ENCODE measurements around the gene RPS27A.
"Not testable (repeated sequence)": the region's sequence is repeated elsewhere in the genome, so short reads cannot be mapped to it uniquely, and the experiment has no call there.

Gene RPS27A

DNA sequence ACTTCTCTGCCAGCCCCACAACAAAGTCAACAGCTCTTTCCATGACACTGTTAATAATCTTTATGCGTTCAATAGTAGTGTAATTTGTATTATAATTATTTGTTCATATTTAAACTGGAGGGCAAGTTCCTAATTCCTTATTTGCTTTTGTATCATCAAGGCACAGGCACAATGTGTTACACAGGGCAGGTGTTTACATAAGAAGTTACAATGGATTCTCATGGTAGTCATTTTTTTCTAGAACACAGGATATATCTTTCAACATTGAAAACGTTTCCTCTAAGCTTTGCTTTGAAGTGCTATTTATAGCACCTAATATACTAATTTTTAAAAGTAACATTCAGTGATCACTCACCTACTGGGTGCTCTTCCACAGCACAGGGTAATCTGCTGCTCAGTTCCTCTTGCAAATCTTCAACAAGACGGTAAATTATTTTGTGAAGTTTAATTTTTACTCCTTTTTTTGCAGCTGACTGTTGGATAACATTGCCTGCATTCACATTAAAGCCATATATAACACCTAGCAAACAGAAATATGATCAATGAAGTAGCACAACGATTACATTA lies 7.3 kb downstream of the RPS27A start:
- Histone ChIP-seq H3K4me3 (ENCODE audit: low read depth, low read length) (no peak overlapping the region), H3K27me3 (ENCODE audit: insufficient read depth, low read length) (no peaks in the 10 kb centered on the region), H3K4me1 (ENCODE audit: control insufficient read depth, insufficient read depth, low read length, unreplicated experiment) (peaks cover 5% of the 10 kb centered on the region), H3K27ac (ENCODE audit: low read depth, low read length) (no peak overlapping the region), H2AFZ (ENCODE audit: low read length, unreplicated experiment) (no peak overlapping the region), H3K36me3 (ENCODE audit: insufficient read depth, low read length) (peaks cover 31% of the 10 kb centered on the region), H3K79me2 (ENCODE audit: control insufficient read depth, insufficient read depth, low read length, unreplicated experiment) (peaks cover 10% of the 10 kb centered on the region)

DNA sequence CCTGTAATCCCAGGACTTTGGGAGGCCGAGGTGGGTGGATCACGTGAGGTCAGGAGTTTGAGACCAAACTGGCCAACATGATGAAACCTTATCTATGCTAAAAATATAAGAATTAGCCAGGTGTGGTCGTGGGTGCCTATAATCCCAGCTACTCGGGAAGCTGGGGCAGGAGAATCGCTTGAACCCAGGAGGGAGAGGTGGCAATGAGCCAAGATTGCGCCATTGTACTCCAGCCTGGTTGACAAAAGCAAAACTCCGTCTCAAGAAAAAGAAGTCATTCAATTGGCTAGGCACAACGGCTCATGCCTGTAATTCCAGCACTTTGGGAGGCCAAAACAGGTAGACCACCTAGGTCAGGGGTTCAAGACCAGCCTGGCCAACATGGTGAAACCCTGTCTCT lies 9.1 kb downstream of the RPS27A start:
- H3K36me3 ChIP-seq (ENCODE audit: insufficient read depth, low read length) = peaks cover 14% of the 10 kb centered on the region
- not testable (repeated sequence) for H3K4me1 ChIP-seq (ENCODE audit: control insufficient read depth, insufficient read depth, low read length, unreplicated experiment); H3K27ac ChIP-seq (ENCODE audit: low read depth, low read length); H3K27me3 ChIP-seq (ENCODE audit: insufficient read depth, low read length); H2AFZ ChIP-seq (ENCODE audit: low read length, unreplicated experiment); H3K4me3 ChIP-seq (ENCODE audit: low read depth, low read length); H3K79me2 ChIP-seq (ENCODE audit: control insufficient read depth, insufficient read depth, low read length, unreplicated experiment)

DNA sequence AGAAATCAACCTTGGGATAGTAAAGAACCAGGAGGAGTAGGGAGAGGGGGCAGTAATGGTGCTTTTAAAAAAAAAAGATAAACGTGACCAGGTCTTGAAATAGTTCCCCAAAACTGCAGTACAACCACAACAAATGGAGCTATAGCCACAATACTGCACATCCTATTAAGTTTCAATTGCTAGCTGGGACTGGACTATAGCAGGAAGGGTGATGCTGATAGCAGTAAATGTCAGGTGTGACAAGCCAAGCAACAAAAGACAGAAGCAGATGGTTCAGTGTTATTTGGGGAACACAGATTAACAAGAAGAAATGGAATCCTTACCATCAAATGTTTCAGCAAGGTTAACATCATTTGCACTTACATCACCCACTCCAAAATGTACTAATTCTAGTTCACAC lies 10.1 kb downstream of the RPS27A start:
- H3K4me3 ChIP-seq (ENCODE audit: low read depth, low read length) = no peak overlapping the region
- H3K27me3 ChIP-seq (ENCODE audit: insufficient read depth, low read length) = no peaks in the 10 kb centered on the region
- no peak overlapping the region for H2AFZ ChIP-seq (ENCODE audit: low read length, unreplicated experiment)
- H3K36me3 ChIP-seq (ENCODE audit: insufficient read depth, low read length) = peaks cover 9% of the 10 kb centered on the region
- no peak overlapping the region for H3K27ac ChIP-seq (ENCODE audit: low read depth, low read length)
- no peaks in the 10 kb centered on the region for H3K4me1 ChIP-seq (ENCODE audit: control insufficient read depth, insufficient read depth, low read length, unreplicated experiment)
- H3K79me2 ChIP-seq (ENCODE audit: control insufficient read depth, insufficient read depth, low read length, unreplicated experiment) = no peaks in the 10 kb centered on the region

DNA sequence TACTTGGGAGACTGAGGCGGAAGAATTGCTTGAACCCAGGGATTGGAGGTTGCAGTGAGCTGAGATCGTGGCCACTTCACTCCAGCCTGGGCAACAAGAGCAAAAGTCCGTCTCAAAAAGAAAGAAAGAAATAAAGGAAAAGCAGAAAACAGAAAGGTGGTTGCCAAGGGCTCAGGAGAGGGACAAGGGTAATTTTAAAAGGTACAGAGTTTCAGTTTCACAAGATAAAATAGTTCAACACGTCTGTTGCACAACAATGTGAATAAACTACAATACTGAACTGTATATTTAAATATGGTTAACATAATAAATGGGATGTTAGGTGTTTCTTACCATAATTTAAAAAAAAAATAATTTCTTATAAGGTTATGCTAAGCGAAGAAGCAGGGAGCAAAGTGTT lies 12.9 kb downstream of the RPS27A start:
- H3K27me3 ChIP-seq (ENCODE audit: insufficient read depth, low read length) = no peaks in the 10 kb centered on the region
- H3K27ac ChIP-seq (ENCODE audit: low read depth, low read length) = no peak overlapping the region
- no peaks in the 10 kb centered on the region for H3K4me1 ChIP-seq (ENCODE audit: control insufficient read depth, insufficient read depth, low read length, unreplicated experiment)
- H2AFZ ChIP-seq (ENCODE audit: low read length, unreplicated experiment) = no peak overlapping the region
- no peak overlapping the region for H3K4me3 ChIP-seq (ENCODE audit: low read depth, low read length)
- peaks cover 6% of the 10 kb centered on the region for H3K36me3 ChIP-seq (ENCODE audit: insufficient read depth, low read length)
- H3K79me2 ChIP-seq (ENCODE audit: control insufficient read depth, insufficient read depth, low read length, unreplicated experiment) = no peaks in the 10 kb centered on the region

DNA sequence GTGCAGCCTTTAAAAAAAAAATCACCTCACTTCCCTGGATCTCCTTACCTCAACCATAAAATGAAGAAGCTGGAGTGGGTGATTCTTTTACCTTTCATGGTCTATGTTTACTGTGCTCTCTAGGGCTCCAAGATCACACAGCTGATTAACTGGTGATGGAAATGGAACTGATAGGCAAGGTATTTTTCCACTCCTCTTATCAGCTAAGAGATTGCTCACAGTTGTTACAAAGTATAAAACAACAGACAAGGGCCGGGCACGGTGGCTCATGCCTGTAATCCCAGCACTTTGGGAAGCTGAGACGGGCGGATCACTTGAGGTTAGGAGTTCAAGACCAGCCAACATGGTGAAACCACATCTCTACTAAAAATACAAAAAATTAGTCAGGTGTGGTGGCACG lies 14.5 kb downstream of the RPS27A start:
- H3K4me1 ChIP-seq (ENCODE audit: control insufficient read depth, insufficient read depth, low read length, unreplicated experiment) = no peaks in the 10 kb centered on the region
- no peak overlapping the region for H3K27ac ChIP-seq (ENCODE audit: low read depth, low read length)
- H3K27me3 ChIP-seq (ENCODE audit: insufficient read depth, low read length) = no peaks in the 10 kb centered on the region
- no peak overlapping the region for H2AFZ ChIP-seq (ENCODE audit: low read length, unreplicated experiment)
- peaks cover 6% of the 10 kb centered on the region for H3K36me3 ChIP-seq (ENCODE audit: insufficient read depth, low read length)
- no peak overlapping the region for H3K4me3 ChIP-seq (ENCODE audit: low read depth, low read length)
- H3K79me2 ChIP-seq (ENCODE audit: control insufficient read depth, insufficient read depth, low read length, unreplicated experiment) = no peaks in the 10 kb centered on the region

DNA sequence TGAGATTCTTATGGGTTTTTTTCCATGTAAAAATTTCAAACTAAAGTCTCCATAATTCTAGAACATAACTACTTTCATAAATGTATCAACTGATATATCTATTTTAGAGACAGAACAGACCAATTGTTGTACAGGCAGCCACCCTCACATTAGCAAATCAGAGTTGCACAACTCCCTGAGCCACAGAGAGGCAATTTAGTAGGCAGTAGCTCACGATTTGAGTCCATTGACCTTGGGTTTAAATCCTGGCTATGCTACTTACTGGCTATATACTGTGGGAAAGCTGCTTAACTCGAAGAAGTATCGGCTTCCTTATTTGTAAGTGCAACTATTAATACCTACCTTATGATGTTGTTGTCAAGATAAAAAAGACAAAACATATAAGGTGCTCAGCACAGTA lies 20.3 kb downstream of the RPS27A start:
- H3K27me3 ChIP-seq (ENCODE audit: insufficient read depth, low read length) = no peaks in the 10 kb centered on the region
- H2AFZ ChIP-seq (ENCODE audit: low read length, unreplicated experiment) = no peak overlapping the region
- peaks cover 15% of the 10 kb centered on the region for H3K36me3 ChIP-seq (ENCODE audit: insufficient read depth, low read length)
- H3K4me3 ChIP-seq (ENCODE audit: low read depth, low read length) = no peak overlapping the region
- H3K4me1 ChIP-seq (ENCODE audit: control insufficient read depth, insufficient read depth, low read length, unreplicated experiment) = no peaks in the 10 kb centered on the region
- H3K79me2 ChIP-seq (ENCODE audit: control insufficient read depth, insufficient read depth, low read length, unreplicated experiment) = no peaks in the 10 kb centered on the region
- H3K27ac ChIP-seq (ENCODE audit: low read depth, low read length) = no peak overlapping the region

DNA sequence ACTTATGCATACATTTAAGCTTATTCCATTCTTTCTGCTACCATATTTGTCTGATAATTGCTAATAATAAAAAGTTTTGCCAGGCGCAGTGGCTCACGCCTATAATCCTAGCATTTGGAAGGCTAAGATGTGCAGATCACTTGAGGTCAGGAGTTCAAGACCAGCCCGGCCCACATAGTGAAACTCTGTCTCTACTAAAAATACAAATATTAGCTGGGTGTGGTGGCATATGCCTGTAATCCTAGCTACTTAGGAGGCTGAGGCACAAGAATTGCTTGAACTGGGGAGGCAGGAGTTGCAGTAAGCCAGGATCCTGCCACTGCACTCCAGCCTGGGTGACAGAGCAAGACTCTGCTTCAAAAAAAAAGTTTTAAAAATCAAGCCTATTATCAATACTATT lies 27.1 kb downstream of the RPS27A start:
- not testable (repeated sequence) for H3K4me3 ChIP-seq (ENCODE audit: low read depth, low read length); H3K27ac ChIP-seq (ENCODE audit: low read depth, low read length); H2AFZ ChIP-seq (ENCODE audit: low read length, unreplicated experiment); H3K27me3 ChIP-seq (ENCODE audit: insufficient read depth, low read length); H3K4me1 ChIP-seq (ENCODE audit: control insufficient read depth, insufficient read depth, low read length, unreplicated experiment); H3K79me2 ChIP-seq (ENCODE audit: control insufficient read depth, insufficient read depth, low read length, unreplicated experiment)
- H3K36me3 ChIP-seq (ENCODE audit: insufficient read depth, low read length) = peaks cover 21% of the 10 kb centered on the region

DNA sequence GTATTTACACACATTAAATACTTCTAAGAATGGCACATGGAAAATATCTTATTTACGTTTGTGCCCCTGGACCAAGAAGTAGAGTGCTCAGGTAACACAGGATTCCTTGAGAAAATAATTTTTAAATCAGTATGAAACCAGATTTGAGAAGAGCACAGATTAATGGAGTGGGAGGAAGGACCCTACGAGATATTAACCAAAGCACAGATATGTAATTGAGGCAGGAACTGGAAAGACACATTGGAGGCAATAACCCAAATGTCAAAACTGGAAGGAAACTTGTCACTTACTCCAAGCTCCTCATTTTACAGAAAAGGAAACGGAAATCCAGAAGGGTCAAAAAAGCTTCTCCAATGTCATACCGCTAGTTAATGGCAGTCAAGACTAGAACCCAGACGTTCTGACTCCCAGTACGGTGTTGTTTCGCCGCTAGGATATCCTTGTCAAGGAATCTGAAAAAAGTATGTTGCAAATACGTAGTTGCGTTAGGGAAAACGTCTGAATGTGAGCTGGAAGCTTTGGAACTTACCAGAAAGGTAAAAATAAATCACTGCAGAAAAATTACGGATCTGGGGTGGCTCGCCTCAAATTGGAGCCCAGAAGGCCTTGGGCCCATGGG lies 35.9 kb downstream of the RPS27A start:
- H3K27me3 ChIP-seq (ENCODE audit: insufficient read depth, low read length) = no peaks in the 10 kb centered on the region
- H2AFZ ChIP-seq (ENCODE audit: low read length, unreplicated experiment) = peak overlapping the region; percentile 58
- H3K27ac ChIP-seq (ENCODE audit: low read depth, low read length) = peak overlapping the region; percentile 27; the same call in 1 of the 2 replicates
- 0 out of 2 replicates have a peak, but pooled peaks cover 7% of the 10 kb centered on the region for H3K36me3 ChIP-seq (ENCODE audit: insufficient read depth, low read length)
- H3K79me2 ChIP-seq (ENCODE audit: control insufficient read depth, insufficient read depth, low read length, unreplicated experiment) = peaks cover 8% of the 10 kb centered on the region
- H3K4me3 ChIP-seq (ENCODE audit: low read depth, low read length) = peak overlapping the region; percentile 84
- peaks cover 7% of the 10 kb centered on the region for H3K4me1 ChIP-seq (ENCODE audit: control insufficient read depth, insufficient read depth, low read length, unreplicated experiment)

DNA sequence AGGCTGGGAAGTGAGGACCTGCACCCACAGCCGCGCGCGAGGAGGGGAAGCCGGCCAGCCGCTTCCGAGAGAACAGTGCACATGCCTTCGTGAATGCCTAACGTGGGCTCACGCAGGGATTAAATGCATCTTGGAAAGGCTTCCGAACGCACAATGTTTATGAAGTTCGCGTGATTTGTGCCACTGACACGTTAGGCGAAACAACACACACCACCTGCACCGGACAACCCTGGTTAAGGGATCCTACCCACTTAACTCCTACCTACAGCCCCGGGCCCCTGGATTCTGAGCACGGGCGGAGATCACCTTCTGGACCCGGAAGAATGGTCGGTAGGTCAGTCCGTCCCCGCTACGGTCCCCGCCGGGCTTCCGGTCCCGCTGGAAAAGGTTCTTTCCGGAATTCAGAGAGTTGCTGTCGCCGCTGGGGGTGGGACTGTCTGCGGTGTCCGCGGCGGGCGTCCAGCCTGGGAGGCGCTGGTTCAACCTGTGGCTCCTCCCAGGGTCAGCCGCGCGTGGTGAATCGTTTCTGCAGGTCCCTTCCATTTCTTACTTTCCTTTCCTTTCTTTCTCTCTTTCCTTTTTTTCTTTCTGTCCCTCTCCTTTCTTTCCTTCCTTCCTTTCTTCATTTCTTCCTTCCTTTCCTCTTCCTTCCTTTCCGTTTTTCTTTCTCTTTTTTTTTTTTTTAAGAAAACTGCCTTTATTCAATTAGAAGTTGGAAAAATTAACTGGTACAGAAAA lies 36.6 kb downstream of the RPS27A start, which contains the start of gene MTIF2:
Gene MTIF2, minus strand, starts transcription at position 325 of the 738 bp plus-strand sequence. CDS start 5,373 bp downstream, outside the sequence.
- peaks cover 7% of the 10 kb centered on the region for H3K4me1 ChIP-seq (ENCODE audit: control insufficient read depth, insufficient read depth, low read length, unreplicated experiment)
- H3K27me3 ChIP-seq (ENCODE audit: insufficient read depth, low read length) = no peaks in the 10 kb centered on the region
- H3K36me3 ChIP-seq (ENCODE audit: insufficient read depth, low read length) = 0 out of 2 replicates have a peak, but pooled peaks cover under 1% of the 10 kb centered on the region
- peaks cover 8% of the 10 kb centered on the region for H3K79me2 ChIP-seq (ENCODE audit: control insufficient read depth, insufficient read depth, low read length, unreplicated experiment)
- peak within 1 kb of the TSS; percentile 38 for H3K27ac ChIP-seq (ENCODE audit: low read depth, low read length)
- H2AFZ ChIP-seq (ENCODE audit: low read length, unreplicated experiment) = peak within 1 kb of the TSS; percentile 80
- peak within 1 kb of the TSS; percentile 84 for H3K4me3 ChIP-seq (ENCODE audit: low read depth, low read length)

DNA sequence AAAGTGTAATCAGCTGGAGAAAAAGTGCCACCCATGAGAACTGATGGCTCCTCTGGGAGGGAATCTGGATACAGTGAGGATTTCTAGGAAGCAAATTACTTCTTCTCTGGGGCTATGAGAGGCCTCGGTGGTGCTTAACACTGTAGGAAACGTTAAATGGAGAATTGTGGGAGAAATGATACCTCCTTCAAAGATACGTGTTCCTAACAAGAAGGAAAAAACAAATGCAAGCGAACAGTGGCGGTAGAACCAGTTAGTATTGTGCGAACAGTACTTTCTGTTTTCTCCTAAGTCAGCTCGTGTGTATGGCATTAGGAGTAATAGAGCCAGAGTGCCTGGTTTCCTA lies 37.1 kb downstream of the RPS27A start:
- Histone ChIP-seq H3K4me3 (ENCODE audit: low read depth, low read length) (peak overlapping the region; percentile 84), H3K36me3 (ENCODE audit: insufficient read depth, low read length) (no peaks in the 10 kb centered on the region), H3K4me1 (ENCODE audit: control insufficient read depth, insufficient read depth, low read length, unreplicated experiment) (peaks cover 7% of the 10 kb centered on the region), H3K79me2 (ENCODE audit: control insufficient read depth, insufficient read depth, low read length, unreplicated experiment) (peaks cover 8% of the 10 kb centered on the region), H3K27me3 (ENCODE audit: insufficient read depth, low read length) (no peaks in the 10 kb centered on the region), H3K27ac (ENCODE audit: low read depth, low read length) (peak overlapping the region; percentile 38), H2AFZ (ENCODE audit: low read length, unreplicated experiment) (peak overlapping the region; percentile 80)

DNA sequence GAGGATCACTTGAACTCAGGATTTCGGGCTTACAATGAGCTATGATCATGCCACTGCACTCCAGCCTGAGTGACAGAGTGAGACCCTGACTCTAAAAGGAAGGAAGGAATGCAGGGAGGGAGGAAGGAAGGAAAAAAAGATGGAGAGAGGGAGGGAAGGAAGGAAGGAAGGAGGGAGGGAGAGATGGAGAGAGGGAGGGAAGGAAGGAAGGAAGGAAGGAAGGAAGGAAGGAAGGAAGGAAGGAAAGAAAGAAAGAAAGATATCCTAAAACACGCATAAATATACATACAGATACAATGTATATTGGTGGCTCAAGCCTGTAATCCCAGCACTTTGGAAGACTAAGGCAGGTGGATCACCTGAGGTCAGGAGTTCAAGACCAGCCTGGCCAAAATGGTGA lies 41.9 kb downstream of the RPS27A start:
- not testable (repeated sequence) for H3K27me3 ChIP-seq (ENCODE audit: insufficient read depth, low read length); H3K4me1 ChIP-seq (ENCODE audit: control insufficient read depth, insufficient read depth, low read length, unreplicated experiment); H2AFZ ChIP-seq (ENCODE audit: low read length, unreplicated experiment); H3K79me2 ChIP-seq (ENCODE audit: control insufficient read depth, insufficient read depth, low read length, unreplicated experiment); H3K36me3 ChIP-seq (ENCODE audit: insufficient read depth, low read length); H3K27ac ChIP-seq (ENCODE audit: low read depth, low read length); H3K4me3 ChIP-seq (ENCODE audit: low read depth, low read length)
